ENCODE results near the gene SNPH. TPM values are rescaled to one million over a fixed set of nuclear protein-coding genes. Genes with fewer than 3 reads are reported as not detected.

SNPH gene
- total and polyA plus RNA-seq, 2 donors from 2014 or later = 3.1 TPM

- Histone ChIP-seq H3K9me3 (ENCODE audit: control insufficient read depth in 2 of 3, insufficient read depth in 1 of 3, low read length in 3 of 3) (no peaks in the 10 kb centered on the region), H3K4me3 (ENCODE audit: low read length in 3 of 3) (no peak overlapping the region), H3K36me3 (ENCODE audit: control insufficient read depth in 2 of 3, insufficient read depth in 3 of 3, low read length in 3 of 3) (no peaks in the 10 kb centered on the region), H3K27ac (ENCODE audit: low read depth in 2 of 2, low read length in 2 of 2) (no peak overlapping the region), H3K9ac (ENCODE audit: low read length in 3 of 3) (no peak overlapping the region), H3K27me3 (ENCODE audit: control insufficient read depth, insufficient read depth, low read length) (no peaks in the 10 kb centered on the region), H3K4me1 (ENCODE audit: control insufficient read depth in 2 of 3, insufficient read depth in 2 of 3, low read depth in 1 of 3, low read length in 3 of 3) (peaks cover 0 to 8% (median 0%) of the 10 kb centered on the region in 3 donors)
- DNase-seq (no peak), FAIRE-seq (no peak)
- intact Hi-C loops (cut with DNase I) = no loop called here
- no peak for TF ChIP-seq CTCF (IDR thresholded peaks at IDR 0.05; ENCODE audit: borderline replicate concordance, extremely low read depth, insufficient read depth)
Measured at GRCh38 chr20:1319462-1319861, 53.4 kb downstream of the SNPH start.

GRCh38 chr20:1320016-1320415, 53.9 kb downstream of the SNPH start:
- no peak for TF ChIP-seq CTCF (IDR thresholded peaks at IDR 0.05; ENCODE audit: borderline replicate concordance, extremely low read depth, insufficient read depth)
- Histone ChIP-seq H3K4me3 (ENCODE audit: low read length in 3 of 3) (no peak overlapping the region), H3K36me3 (ENCODE audit: control insufficient read depth in 2 of 3, insufficient read depth in 3 of 3, low read length in 3 of 3) (no peaks in the 10 kb centered on the region), H3K4me1 (ENCODE audit: control insufficient read depth in 2 of 3, insufficient read depth in 2 of 3, low read depth in 1 of 3, low read length in 3 of 3) (peaks cover 0 to 11% (median 5%) of the 10 kb centered on the region in 3 donors), H3K27me3 (ENCODE audit: control insufficient read depth, insufficient read depth, low read length) (no peaks in the 10 kb centered on the region), H3K27ac (ENCODE audit: low read depth in 2 of 2, low read length in 2 of 2) (no peak overlapping the region), H3K9ac (ENCODE audit: low read length in 3 of 3) (no peak overlapping the region), H3K9me3 (ENCODE audit: control insufficient read depth in 2 of 3, insufficient read depth in 1 of 3, low read length in 3 of 3) (no peaks in the 10 kb centered on the region)
- intact Hi-C loops (cut with DNase I) = no loop called here
- FAIRE-seq (no peak), DNase-seq (no peak)

- Histone ChIP-seq H3K36me3 (ENCODE audit: control insufficient read depth in 2 of 3, insufficient read depth in 3 of 3, low read length in 3 of 3) (no peaks in the 10 kb centered on the region), H3K9ac (ENCODE audit: low read length in 3 of 3) (no peak overlapping the region), H3K27ac (ENCODE audit: low read depth in 2 of 2, low read length in 2 of 2) (peak overlapping the region; percentile 48 to 84), H3K4me1 (ENCODE audit: control insufficient read depth in 2 of 3, insufficient read depth in 2 of 3, low read depth in 1 of 3, low read length in 3 of 3) (peaks cover under 1 to 14% (median 7%) of the 10 kb centered on the region in 3 donors), H3K27me3 (ENCODE audit: control insufficient read depth, insufficient read depth, low read length) (no peaks in the 10 kb centered on the region), H3K4me3 (ENCODE audit: low read length in 3 of 3) (no peak overlapping the region), H3K9me3 (ENCODE audit: control insufficient read depth in 2 of 3, insufficient read depth in 1 of 3, low read length in 3 of 3) (no peaks in the 10 kb centered on the region)
- DNase-seq (no peak), FAIRE-seq (no peak)
- no peak for TF ChIP-seq CTCF (IDR thresholded peaks at IDR 0.05; ENCODE audit: borderline replicate concordance, extremely low read depth, insufficient read depth)
- intact Hi-C loops (cut with DNase I) = no loop called here
Measured at GRCh38 chr20:1320902-1321653, 55.0 kb downstream of the SNPH start.

GRCh38 chr20:1321654-1321939, 55.5 kb downstream of the SNPH start:
- intact Hi-C loops (cut with DNase I) = no loop called here
- Histone ChIP-seq H3K36me3 (ENCODE audit: control insufficient read depth in 2 of 3, insufficient read depth in 3 of 3, low read length in 3 of 3) (no peaks in the 10 kb centered on the region), H3K9ac (ENCODE audit: low read length in 3 of 3) (no peak overlapping the region), H3K4me3 (ENCODE audit: low read length in 3 of 3) (no peak overlapping the region), H3K4me1 (ENCODE audit: control insufficient read depth in 2 of 3, insufficient read depth in 2 of 3, low read depth in 1 of 3, low read length in 3 of 3) (peaks cover 5 to 19% (median 12%) of the 10 kb centered on the region in 3 donors), H3K27me3 (ENCODE audit: control insufficient read depth, insufficient read depth, low read length) (no peaks in the 10 kb centered on the region), H3K9me3 (ENCODE audit: control insufficient read depth in 2 of 3, insufficient read depth in 1 of 3, low read length in 3 of 3) (no peaks in the 10 kb centered on the region), H3K27ac (ENCODE audit: low read depth in 2 of 2, low read length in 2 of 2) (peak overlapping the region; percentile 48 to 84)
- FAIRE-seq (no peak), DNase-seq (no peak)
- no peak for TF ChIP-seq CTCF (IDR thresholded peaks at IDR 0.05; ENCODE audit: borderline replicate concordance, extremely low read depth, insufficient read depth)
